Keratinocyte (primary cell): ENCODE measurements around the gene AGAP4. TPM values are rescaled to one million over a fixed set of nuclear protein-coding genes. Genes with fewer than 3 reads are reported as not detected.
"Not testable (repeated sequence)": the region's sequence is repeated elsewhere in the genome, so short reads cannot be mapped to it uniquely, and the experiment has no call there.

ENCODE experiments used
- DNase-seq: peaks from one replicate; pipeline ENCODE4 v3.0.0-alpha.2; 2011; ENCODE audit warnings: low read depth, missing footprints, low spot score
- FAIRE-seq: peaks from 2 replicates; lab custom pipeline; 2011; peaks lifted over from hg19 to GRCh38; lab: Jason Lieb, UNC
- H2AFZ ChIP-seq: 2 replicates; pipeline ENCODE4 v1.6.0; 2012; ENCODE audit warnings: low read length, control low read depth, inconsistent platforms; ENCODE audit not compliant: control insufficient read depth
- H3K27ac ChIP-seq: 2 replicates; pipeline ENCODE4 v1.5.1; 2011; ENCODE audit warnings: low read length; ENCODE audit not compliant: control insufficient read depth, insufficient read depth
- H3K27me3 ChIP-seq: 3 replicates; pipeline ENCODE4 v1.6.0; 2011; ENCODE audit warnings: low read length; ENCODE audit not compliant: control insufficient read depth, insufficient read depth; ENCODE audit errors: extremely low read depth
- H3K36me3 ChIP-seq, 2 experiments: 2 replicates in 1 of 2; 3 replicates in 1 of 2; pipeline ENCODE4 v1.5.1; 2011; ENCODE audit warnings: low read length in 2 of 2, mild to moderate bottlenecking in 1 of 2; ENCODE audit not compliant: control insufficient read depth in 2 of 2, insufficient read depth in 2 of 2; ENCODE audit errors: extremely low read depth in 1 of 2
- H3K4me1 ChIP-seq: 3 replicates; pipeline ENCODE4 v1.5.1; 2011; ENCODE audit warnings: low read length; ENCODE audit not compliant: control insufficient read depth, insufficient read depth; ENCODE audit errors: extremely low read depth
- H3K4me2 ChIP-seq: 3 replicates; pipeline ENCODE4 v1.6.0; 2011; ENCODE audit warnings: low read depth, low read length; ENCODE audit not compliant: control insufficient read depth, insufficient read depth; ENCODE audit errors: extremely low read depth
- H3K4me3 ChIP-seq, 3 experiments: fragments of 200-600 bp in 1 of 3; sonication (generic) in 1 of 3; 2 replicates in 2 of 3; 3 replicates in 1 of 3; pipeline ENCODE4 v1.5.1; 2011 to 2016; ENCODE audit warnings: low read length in 3 of 3, mild to moderate bottlenecking in 3 of 3, control low read depth in 2 of 3, inconsistent platforms in 1 of 3, low read depth in 1 of 3, mixed read lengths in 1 of 3, mixed run types in 1 of 3, moderate library complexity in 1 of 3; ENCODE audit not compliant: control insufficient read depth in 2 of 3, insufficient read depth in 2 of 3; ENCODE audit errors: extremely low read depth in 1 of 3
- H3K79me2 ChIP-seq: 2 replicates; pipeline ENCODE4 v1.6.0; 2012; ENCODE audit warnings: low read length; ENCODE audit not compliant: control insufficient read depth, insufficient read depth
- H3K9ac ChIP-seq: 3 replicates; pipeline ENCODE4 v1.6.0; 2011; ENCODE audit warnings: low read length; ENCODE audit not compliant: control insufficient read depth, insufficient read depth; ENCODE audit errors: extremely low read depth
- H3K9me1 ChIP-seq: 3 replicates; pipeline ENCODE4 v1.6.0; 2011; ENCODE audit warnings: low read length; ENCODE audit not compliant: control insufficient read depth, insufficient read depth; ENCODE audit errors: extremely low read depth
- H3K9me3 ChIP-seq: 2 replicates; pipeline ENCODE4 v1.5.1; 2012; ENCODE audit warnings: low read depth, low read length; ENCODE audit not compliant: control insufficient read depth
- H4K20me1 ChIP-seq: 3 replicates; pipeline ENCODE4 v1.6.0; 2011; ENCODE audit warnings: low read length; ENCODE audit not compliant: control insufficient read depth, insufficient read depth; ENCODE audit errors: extremely low read depth
- CTCF ChIP-seq, 3 experiments: IDR thresholded peaks in 1 of 3; conservative IDR thresholded peaks in 1 of 3; optimal IDR thresholded peaks in 1 of 3; 2 replicates in 2 of 3; 3 replicates in 1 of 3; pipeline versions ENCODE3 to v1.5.1; 2011; ENCODE audit warnings: low read length in 3 of 3, mild to moderate bottlenecking in 3 of 3, moderate library complexity in 2 of 3, control low read depth in 1 of 3, inconsistent platforms in 1 of 3; ENCODE audit not compliant: insufficient read depth in 2 of 3; ENCODE audit errors: extremely low read depth in 1 of 3
- EZH2 ChIP-seq: IDR thresholded peaks from one replicate; pipeline ENCODE4 v1.6.1; 2012; ENCODE audit warnings: inconsistent platforms, mild to moderate bottlenecking, low read length, moderate library complexity
- dilution Hi-C: fragments of 300-500 bp; cut with MboI; formaldehyde crosslinking; loops from one replicate; pipeline ENCODE4 v1.7.0; 2020; ENCODE audit warnings: low sequenced_read_pairs; ENCODE audit not compliant: extremely low pct_ligation_motif_present
- polyA plus RNA-seq, 5 experiments: library from polyadenylated mRNA; depleted of rRNA in 3 of 5; stranded (reverse) in 3 of 5; stranded (forward) in 1 of 5; unstranded in 1 of 5; fragments of >200 nt; gene quantifications; 1 replicate in 1 of 5; 2 replicates in 3 of 5; 3 replicates in 1 of 5; pipeline versions ENCODE4 v1.2.1 to v1.2.3, GENCODE V29; 2011 to 2012; ENCODE audit warnings: missing spikeins in 2 of 5, low read depth in 1 of 5, low replicate concordance in 1 of 5

Gene AGAP4
- polyA plus RNA-seq, 1 donor (not counting 4 experiments of a cell fraction or from before 2014, with no cell fraction given), result 13.3 TPM

DNA sequence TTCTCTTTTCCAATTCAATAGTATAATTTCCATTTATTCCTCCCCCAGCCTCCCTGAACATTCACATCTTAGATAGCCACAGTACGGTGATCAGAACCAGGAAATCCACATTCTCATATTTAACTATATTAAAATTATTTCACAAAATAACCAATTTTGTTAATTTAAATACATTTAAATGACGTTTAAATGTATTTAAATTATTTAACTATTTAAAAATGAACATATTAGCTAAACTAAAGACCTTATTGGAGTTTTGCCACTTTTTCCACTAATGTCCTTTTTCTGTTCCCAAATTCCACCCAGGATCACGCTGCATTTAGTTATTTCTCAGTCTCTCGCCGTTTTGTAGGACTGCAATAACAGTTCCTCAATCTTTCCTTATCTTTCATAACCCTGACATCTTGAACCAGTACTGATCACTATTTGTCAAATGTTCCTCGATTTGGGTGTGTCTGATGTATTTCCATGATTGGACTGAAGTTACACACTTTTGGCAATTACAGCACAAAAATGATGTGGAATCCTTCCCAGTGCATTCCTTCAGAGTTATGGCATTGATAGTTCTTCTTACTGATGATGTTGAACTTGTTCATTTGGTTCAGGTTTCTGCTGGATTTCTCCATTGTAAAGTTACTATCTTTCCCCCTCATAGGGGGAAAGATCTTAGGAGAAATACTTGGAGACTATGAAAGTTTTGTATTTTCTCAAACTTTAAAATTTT, 27.0 kb downstream of the AGAP4 start:
- H3K36me3 ChIP-seq, H3K9ac ChIP-seq, H3K4me3 ChIP-seq, dilution Hi-C loops, H2AFZ ChIP-seq, H3K79me2 ChIP-seq, H3K27me3 ChIP-seq, H4K20me1 ChIP-seq, H3K4me1 ChIP-seq, FAIRE-seq, H3K9me1 ChIP-seq, H3K9me3 ChIP-seq, H3K27ac ChIP-seq, DNase-seq, H3K4me2 ChIP-seq: not testable (repeated sequence)

GRCh38 chr10:45819552-45819951, 27.7 kb downstream of the AGAP4 start:
- H3K4me3 ChIP-seq, result no peak overlapping the region
- H3K27me3 ChIP-seq, result no peaks in the 10 kb centered on the region
- DNase-seq (no peak), FAIRE-seq (no peak)
- no peaks in the 10 kb centered on the region for H3K9me3 ChIP-seq
- no peak overlapping the region for H3K4me2 ChIP-seq
- no peak overlapping the region for H3K27ac ChIP-seq
- dilution Hi-C loops, result no loop called here
- H4K20me1 ChIP-seq, result no peaks in the 10 kb centered on the region
- H3K4me1 ChIP-seq, result no peaks in the 10 kb centered on the region
- TF ChIP-seq EZH2 (no peak), CTCF (optimal IDR thresholded peaks at IDR 0.05 in 1 of 3, IDR thresholded peaks at IDR 0.05 in 1 of 3, conservative IDR thresholded peaks at IDR 0.05 in 1 of 3; ENCODE audit: extremely low read depth in 1 of 3, insufficient read depth in 2 of 3, low read length in 3 of 3) (no peak)
- H3K36me3 ChIP-seq, result no peaks in the 10 kb centered on the region
- no peaks in the 10 kb centered on the region for H3K79me2 ChIP-seq
- no peak overlapping the region for H2AFZ ChIP-seq
- H3K9me1 ChIP-seq, result no peaks in the 10 kb centered on the region
- H3K9ac ChIP-seq, result no peak overlapping the region

- no peak for DNase-seq
- FAIRE-seq, result no peak
- H4K20me1 ChIP-seq, result no peaks in the 10 kb centered on the region
- no peak overlapping the region for H3K27ac ChIP-seq
- dilution Hi-C loops, result no loop called here
- H3K79me2 ChIP-seq, result no peaks in the 10 kb centered on the region
- H3K9me1 ChIP-seq, result no peaks in the 10 kb centered on the region
- no peaks in the 10 kb centered on the region for H3K9me3 ChIP-seq
- H3K36me3 ChIP-seq, result no peaks in the 10 kb centered on the region
- H3K4me1 ChIP-seq, result peaks cover 2% of the 10 kb centered on the region
- TF ChIP-seq EZH2 (no peak), CTCF (optimal IDR thresholded peaks at IDR 0.05 in 1 of 3, IDR thresholded peaks at IDR 0.05 in 1 of 3, conservative IDR thresholded peaks at IDR 0.05 in 1 of 3; ENCODE audit: extremely low read depth in 1 of 3, insufficient read depth in 2 of 3, low read length in 3 of 3) (no peak)
- no peak overlapping the region for H2AFZ ChIP-seq
- H3K4me2 ChIP-seq, result no peak overlapping the region
- no peak overlapping the region for H3K4me3 ChIP-seq
- no peak overlapping the region for H3K9ac ChIP-seq
- no peaks in the 10 kb centered on the region for H3K27me3 ChIP-seq
Observed at GRCh38 chr10:45817912-45818311, 29.4 kb downstream of the AGAP4 start.
